Panc1 (cell line): Measurements from ENCODE around the gene CD5L. TPM values are rescaled to one million over a fixed set of nuclear protein-coding genes. Genes with fewer than 3 reads are reported as not detected.

Experiments used
- ATAC-seq: fragments of 200-7000 bp; cut with Tn5 transposase; 2 replicates; pipeline ENCODE4 v1.9.1; 2020; ENCODE audit warnings: mild to moderate bottlenecking, moderate library complexity
- BruUV-seq: library from RNA; stranded (reverse); fragments of 400-500 nt; replicated peaks from 2 replicates; lab custom pipeline; 2021; lab: Mats Ljungman, UMichigan
- CTCF ChIA-PET: fragments of 300-600 bp; sonication (Branson Sonifier 250); formaldehyde crosslinking; loops from one replicate; lab custom pipeline; 2022; ENCODE audit warnings: antibody characterized with exemption; lab: Charles Lee
- POLR2A ChIA-PET: fragments of 300-600 bp; sonication (Branson Sonifier 250); formaldehyde crosslinking; loops from one replicate; lab custom pipeline; 2022; ENCODE audit warnings: antibody characterized with exemption; lab: Charles Lee
- DNase-seq: peaks from one replicate; pipeline ENCODE4 v3.0.0-alpha.2; 2010; ENCODE audit warnings: low read depth, low spot score
- H3K27ac ChIP-seq: 2 replicates; pipeline ENCODE4 v1.5.1; 2011; ENCODE audit warnings: mild to moderate bottlenecking, low read length, inconsistent platforms
- H3K27me3 ChIP-seq: fragments of 200-500 bp; sonication (Bioruptor generic); 2 replicates; pipeline ENCODE4 v1.6.0; 2014; ENCODE audit warnings: low read length, inconsistent platforms; ENCODE audit not compliant: control insufficient read depth, insufficient read depth
- H3K36me3 ChIP-seq: fragments of 200-500 bp; sonication (Bioruptor generic); 2 replicates; pipeline ENCODE4 v1.5.1; 2014; ENCODE audit warnings: inconsistent platforms, mild to moderate bottlenecking, low read length, moderate library complexity; ENCODE audit not compliant: control insufficient read depth, insufficient read depth
- H3K4me1 ChIP-seq: 2 replicates; pipeline ENCODE4 v1.5.1; 2011; ENCODE audit warnings: inconsistent platforms, mild to moderate bottlenecking, low read length, moderate library complexity; ENCODE audit not compliant: control insufficient read depth, insufficient read depth
- H3K4me3 ChIP-seq, 2 experiments: 2 replicates each; pipeline ENCODE4 v1.5.1; 2011 to 2012; ENCODE audit warnings: low read depth in 2 of 2, low read length in 2 of 2, mild to moderate bottlenecking in 2 of 2, inconsistent platforms in 1 of 2, moderate library complexity in 1 of 2
- H3K9me3 ChIP-seq: fragments of 200-500 bp; sonication (Bioruptor generic); 2 replicates; pipeline ENCODE4 v1.5.1; 2014; ENCODE audit warnings: low read depth, mild to moderate bottlenecking, inconsistent platforms, low read length, moderate library complexity; ENCODE audit not compliant: control insufficient read depth, insufficient read depth
- CTCF ChIP-seq: fragments of 450-650 bp; IDR thresholded peaks from 2 replicates; pipeline ENCODE4 v1.5.1; 2017; ENCODE audit warnings: mild to moderate bottlenecking
- REST ChIP-seq, 2 experiments: IDR thresholded peaks; 2 replicates each; pipeline ENCODE4 v1.6.1; 2011 to 2012; ENCODE audit warnings: low read depth in 2 of 2, control low read depth in 1 of 2, low read length in 1 of 2, mild to moderate bottlenecking in 1 of 2, moderate library complexity in 1 of 2; ENCODE audit not compliant: insufficient read depth in 1 of 2
- SIN3A ChIP-seq: IDR thresholded peaks from 2 replicates; pipeline ENCODE4 v1.6.1; 2012; ENCODE audit warnings: low read depth, mild to moderate bottlenecking, low read length, moderate library complexity, borderline replicate concordance; ENCODE audit not compliant: insufficient read depth
- TCF7L2 ChIP-seq: IDR thresholded peaks from 2 replicates; pipeline ENCODE4 v1.6.1; 2011; ENCODE audit warnings: mild to moderate bottlenecking, low read depth, low read length, inconsistent platforms
- in situ Hi-C: cut with HindIII; loops from 2 replicates; pipeline ENCODE4 v1.10.0; 2016; ENCODE audit warnings: low sequenced_read_pairs, low pct_unique_long_range_greater_than_20kb
- intact Hi-C: fragments of 100-400 bp; cut with micrococcal nuclease; formaldehyde crosslinking; loops from one replicate; pipeline ENCODE4 v1.10.0; 2022; ENCODE audit not compliant: unreplicated experiment
- total RNA-seq: library from RNA; stranded (reverse); gene quantifications from one replicate; pipeline ENCODE4 v1.2.1, GENCODE V29; 2021; ENCODE audit not compliant: unreplicated experiment

The CD5L gene
- total RNA-seq, 1 experiment from 2014 or later, result not detected

- no peak overlapping the region for H3K27ac ChIP-seq
- no peak for ATAC-seq
- POLR2A ChIA-PET, result no interaction called here
- CTCF ChIA-PET, result no interaction called here
- H3K9me3 ChIP-seq, result peaks cover 4% of the 10 kb centered on the region; the same call in 1 of the 2 replicates
- no peak for TF ChIP-seq CTCF
- TF ChIP-seq SIN3A, result no peak
- H3K4me3 ChIP-seq, result no peak overlapping the region
- intact Hi-C loops, result no loop called here
- peaks cover 3% of the 10 kb centered on the region; the same call in 1 of the 2 replicates for H3K27me3 ChIP-seq
- H3K4me1 ChIP-seq, result no peaks in the 10 kb centered on the region
- in situ Hi-C loops, result no loop called here
- no peaks in the 10 kb centered on the region for H3K36me3 ChIP-seq
- BruUV-seq, result no TSS peak
- no peak for DNase-seq
Measured at GRCh38 chr1:157813269-157813668, 28.3 kb downstream of the CD5L start.

GRCh38 chr1:157806431-157807149, 35.0 kb downstream of the CD5L start:
- BruUV-seq, result no TSS peak
- no peak overlapping the region for H3K4me3 ChIP-seq
- DNase-seq (no peak), ATAC-seq (no peak)
- no peak for TF ChIP-seq CTCF
- no peak for TF ChIP-seq TCF7L2
- no peaks in the 10 kb centered on the region for H3K4me1 ChIP-seq
- intact Hi-C loops, result no loop called here
- H3K36me3 ChIP-seq, result no peaks in the 10 kb centered on the region
- H3K9me3 ChIP-seq, result no peaks in the 10 kb centered on the region
- ChIA-PET POLR2A (no interaction called here), CTCF (no interaction called here)
- in situ Hi-C loops, result no loop called here
- H3K27me3 ChIP-seq, result peaks cover 4% of the 10 kb centered on the region; the same call in 1 of the 2 replicates
- no peak overlapping the region for H3K27ac ChIP-seq

- Histone ChIP-seq H3K9me3 (no peaks in the 10 kb centered on the region), H3K36me3 (no peaks in the 10 kb centered on the region), H3K27ac (no peak overlapping the region), H3K27me3 (peaks cover 4% of the 10 kb centered on the region; the same call in 1 of the 2 replicates), H3K4me1 (no peaks in the 10 kb centered on the region), H3K4me3 (no peak overlapping the region)
- intact Hi-C loops, result no loop called here
- CTCF ChIA-PET, result no interaction called here
- ATAC-seq, result no peak
- POLR2A ChIA-PET, result no interaction called here
- in situ Hi-C loops, result no loop called here
- DNase-seq, result no peak
- TF ChIP-seq REST (IDR thresholded peaks at IDR 0.05; ENCODE audit: insufficient read depth in 1 of 2, low read depth in 2 of 2, low read length in 1 of 2) (no peak), SIN3A (no peak)
- no TSS peak for BruUV-seq
Measured at GRCh38 chr1:157803851-157804250, 37.8 kb downstream of the CD5L start.
